IgD-negative memory B cell (primary cell): Measurements from ENCODE around the gene CXCL16. TPM values are rescaled to one million over a fixed set of nuclear protein-coding genes. Genes with fewer than 3 reads are reported as not detected.
A peak's percentile ranks its signal among the peaks of the same experiment; 100 is the strongest.

Experiments
- H3K27ac Mint-ChIP-seq, 3 donors: one replicate each; pipeline ENCODE4 v1.8.0; 2020 to 2022; ENCODE audit warnings: mild to moderate bottlenecking in 3 of 3, mixed read lengths in 3 of 3, moderate library complexity in 1 of 3
- H3K27me3 Mint-ChIP-seq: one replicate; pipeline ENCODE4 v1.8.0; 2021; ENCODE audit warnings: mixed read lengths
- H3K36me3 Mint-ChIP-seq: one replicate; pipeline ENCODE4 v1.8.0; 2020; ENCODE audit warnings: mild to moderate bottlenecking, mixed read lengths
- H3K4me1 Mint-ChIP-seq, 3 donors: one replicate each; pipeline ENCODE4 v1.8.0; 2020 to 2022; ENCODE audit warnings: mixed read lengths in 3 of 3, mild to moderate bottlenecking in 1 of 3
- H3K4me3 Mint-ChIP-seq, 4 donors: one replicate each; pipeline ENCODE4 v1.8.0; 2020 to 2022; ENCODE audit warnings: mild to moderate bottlenecking in 4 of 4, mixed read lengths in 4 of 4, moderate library complexity in 3 of 4
- H3K9me3 Mint-ChIP-seq, 3 donors: one replicate each; pipeline ENCODE4 v1.8.0; 2020 to 2021; ENCODE audit warnings: mixed read lengths in 3 of 3, mild to moderate bottlenecking in 1 of 3
- polyA plus RNA-seq: library from polyadenylated mRNA; unstranded; fragments of 300-500 nt; fragmentation: Illumina TruSeq; gene quantifications from one replicate; pipeline ENCODE4 v1.2.3, GENCODE V29; 2021

Gene CXCL16, protein sequence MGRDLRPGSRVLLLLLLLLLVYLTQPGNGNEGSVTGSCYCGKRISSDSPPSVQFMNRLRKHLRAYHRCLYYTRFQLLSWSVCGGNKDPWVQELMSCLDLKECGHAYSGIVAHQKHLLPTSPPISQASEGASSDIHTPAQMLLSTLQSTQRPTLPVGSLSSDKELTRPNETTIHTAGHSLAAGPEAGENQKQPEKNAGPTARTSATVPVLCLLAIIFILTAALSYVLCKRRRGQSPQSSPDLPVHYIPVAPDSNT
- 17.7 TPM for polyA plus RNA-seq

DNA sequence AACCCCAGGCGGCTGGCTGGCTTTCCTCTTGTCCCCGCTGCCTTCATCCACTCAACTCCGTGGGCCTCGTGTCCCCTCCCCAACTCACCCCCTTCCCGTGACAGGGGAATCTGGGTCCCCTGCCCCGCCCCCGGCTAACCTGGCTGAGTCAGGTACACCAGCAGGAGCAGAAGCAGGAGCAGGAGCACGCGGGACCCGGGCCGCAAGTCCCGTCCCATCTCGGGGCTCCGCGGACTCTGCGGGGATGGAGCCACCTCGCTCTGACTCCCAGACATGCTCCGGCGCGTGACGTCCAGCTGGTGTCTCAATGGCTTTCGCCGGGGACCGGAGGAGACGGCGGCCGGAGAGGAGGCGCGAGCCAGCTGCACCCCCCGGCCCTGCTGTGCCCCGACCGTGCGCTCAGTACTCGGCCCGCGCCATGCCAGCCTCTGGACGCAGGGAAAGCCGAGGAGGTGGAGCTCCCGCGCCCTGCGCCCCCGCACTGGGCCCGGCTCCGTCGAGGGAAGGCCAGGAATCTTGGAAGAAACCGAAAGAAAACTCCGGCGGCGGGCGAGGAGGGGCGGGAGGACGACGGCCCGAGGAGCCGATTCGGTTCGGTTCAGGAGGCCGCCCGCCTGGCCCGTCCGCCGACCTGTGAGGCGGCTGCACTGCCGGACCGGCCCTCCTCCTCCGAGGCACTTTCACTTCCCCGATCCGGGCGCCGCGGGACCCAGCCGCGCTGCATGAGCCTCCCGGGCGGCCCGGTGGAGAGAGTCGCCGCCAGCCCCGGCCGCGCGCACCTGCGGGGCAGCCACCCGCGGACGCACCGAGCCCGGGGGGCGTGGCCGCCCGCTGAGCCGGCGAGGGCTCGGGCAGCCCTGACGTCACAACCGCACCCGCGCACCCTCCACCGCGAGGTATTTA lies at the start of gene CXCL16, which contains the start of gene ZMYND15:
Gene CXCL16 (minus strand): TSS at position 807 of the 903 bp plus-strand sequence. CDS start 589 bp downstream, at position 218.
Gene ZMYND15 (plus strand): TSS at position 712 of the 903 bp plus-strand sequence. CDS start 716 bp downstream, outside the sequence.
- H3K4me1 Mint-ChIP-seq: peaks cover 7 to 25% (median 19%) of the 10 kb centered on the region in 3 donors
- H3K9me3 Mint-ChIP-seq: no peaks in the 10 kb centered on the region
- peak within 1 kb of the TSS; percentile 84 to 97 (median 96) for H3K27ac Mint-ChIP-seq
- peaks cover 6% of the 10 kb centered on the region for H3K27me3 Mint-ChIP-seq
- H3K4me3 Mint-ChIP-seq: peak within 1 kb of the TSS; percentile 86 to 97 (median 94)
- no peaks in the 10 kb centered on the region for H3K36me3 Mint-ChIP-seq

DNA sequence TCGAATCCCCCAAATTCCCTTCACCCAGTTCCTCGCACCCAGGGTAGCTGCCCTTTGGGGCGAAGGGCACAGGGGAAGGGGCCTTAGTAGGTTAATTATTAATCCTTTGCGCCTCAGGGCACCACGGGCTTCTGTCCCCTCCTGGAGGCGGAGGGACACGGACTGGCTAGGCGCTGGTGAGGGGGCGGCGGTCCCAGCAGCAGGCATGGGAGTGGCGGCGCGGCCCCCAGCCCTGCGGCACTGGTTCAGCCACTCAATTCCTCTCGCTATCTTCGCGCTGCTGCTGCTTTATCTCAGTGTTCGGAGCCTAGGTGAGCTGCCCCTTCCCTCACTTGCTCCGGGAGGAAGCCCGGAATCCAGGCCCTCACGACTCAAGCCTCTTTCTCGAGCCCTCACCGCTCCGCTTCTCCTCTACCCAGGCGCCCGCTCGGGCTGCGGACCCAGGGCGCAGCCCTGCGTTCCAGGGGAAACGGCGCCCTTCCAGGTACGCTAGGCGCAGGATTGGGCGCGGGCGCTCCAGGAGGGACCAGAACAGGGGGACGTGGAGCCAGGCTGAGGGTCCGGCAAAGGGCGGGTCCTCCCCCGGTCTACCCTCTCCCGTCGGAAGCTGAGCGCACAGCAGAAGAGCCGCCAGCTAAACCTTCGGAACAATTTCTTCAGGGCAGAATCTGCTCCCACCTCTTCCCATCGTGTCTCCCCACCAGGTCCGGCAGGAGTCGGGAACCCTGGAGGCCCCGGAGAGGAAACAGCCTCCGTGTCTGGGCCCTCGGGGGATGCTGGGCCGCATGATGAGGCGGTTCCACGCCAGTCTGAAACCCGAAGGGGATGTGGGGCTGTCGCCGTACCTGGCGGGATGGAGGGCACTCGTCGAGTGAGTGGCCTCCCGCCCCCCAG lies 49.3 kb upstream of the CXCL16 start, which contains the start of gene GLTPD2:
Gene GLTPD2 (plus strand): TSS at position 158 of the 894 bp plus-strand sequence. CDS start 48 bp downstream, at position 206.
- peaks cover 9 to 15% (median 15%) of the 10 kb centered on the region in 3 donors for H3K4me1 Mint-ChIP-seq
- peaks cover 37% of the 10 kb centered on the region for H3K27me3 Mint-ChIP-seq
- no peaks in the 10 kb centered on the region for H3K36me3 Mint-ChIP-seq
- H3K4me3 Mint-ChIP-seq: peak within 1 kb of the TSS; percentile 70 to 89 (median 80)
- peak within 1 kb of the TSS in 2 of 3 donors; percentile 67 to 85 for H3K27ac Mint-ChIP-seq
- no peaks in the 10 kb centered on the region for H3K9me3 Mint-ChIP-seq

DNA sequence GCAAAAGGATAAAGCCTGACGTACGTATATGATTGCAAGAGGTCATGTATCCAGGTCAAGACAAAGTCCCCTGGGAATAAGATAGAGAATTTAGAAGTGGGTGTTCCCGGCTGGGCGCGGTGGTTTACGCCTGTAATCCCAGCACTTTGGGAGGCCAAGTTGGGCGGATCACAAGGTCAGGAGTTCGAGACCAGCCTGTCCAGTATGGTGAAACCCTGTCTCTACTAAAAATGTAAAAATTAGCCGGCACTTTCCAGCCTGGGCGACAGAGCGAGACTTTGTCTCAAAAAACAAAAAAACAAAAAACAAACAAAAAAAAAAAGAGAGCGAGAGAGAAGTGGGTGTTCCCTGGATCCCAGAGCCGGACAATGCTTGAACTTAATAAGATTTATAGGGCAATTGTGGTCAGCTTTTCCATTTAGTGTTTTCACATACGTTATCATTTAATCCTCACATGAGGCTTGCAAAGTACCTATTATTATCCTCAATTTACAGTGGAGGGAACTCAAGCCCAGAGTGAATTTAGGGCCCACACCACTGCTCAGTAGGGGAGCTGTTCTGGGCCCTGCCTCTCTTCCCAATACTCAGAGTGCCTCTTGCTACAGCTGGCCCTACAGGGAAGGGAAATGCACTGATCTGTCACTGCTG lies 48.6 kb upstream of the CXCL16 start:
- Mint-ChIP-seq H3K36me3 (no peaks in the 10 kb centered on the region), H3K9me3 (no peaks in the 10 kb centered on the region), H3K27ac (peak overlapping the region in 1 of 3 donors; percentile 85), H3K4me1 (peaks cover 9 to 15% (median 15%) of the 10 kb centered on the region in 3 donors), H3K27me3 (peaks cover 40% of the 10 kb centered on the region), H3K4me3 (peak overlapping the region; percentile 33 to 89 (median 56))

DNA sequence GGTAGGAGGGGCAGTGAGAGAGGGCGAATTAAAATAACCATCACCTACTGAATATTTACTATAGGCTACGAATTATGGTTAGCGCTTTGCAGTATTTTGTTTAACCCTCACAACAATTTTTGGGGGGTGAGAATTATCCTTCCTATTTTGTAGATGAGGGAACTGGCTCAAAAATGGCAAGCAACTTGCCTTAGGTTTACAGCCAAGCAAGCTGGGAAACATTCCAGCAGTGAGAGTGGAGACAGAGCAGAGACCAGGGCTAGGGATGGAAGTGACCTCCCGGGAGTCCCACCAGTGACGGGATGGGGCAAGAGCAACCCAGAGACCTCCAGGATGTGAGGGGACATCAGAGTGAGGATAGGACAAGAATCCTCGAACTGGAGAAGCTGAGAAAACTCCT lies 46.8 kb upstream of the CXCL16 start:
- H3K27ac Mint-ChIP-seq: peak overlapping the region in 1 of 3 donors; percentile 62
- peak overlapping the region in 2 of 4 donors; percentile 7 to 65 for H3K4me3 Mint-ChIP-seq
- H3K4me1 Mint-ChIP-seq: peaks cover 9 to 15% (median 15%) of the 10 kb centered on the region in 3 donors
- H3K9me3 Mint-ChIP-seq: no peaks in the 10 kb centered on the region
- H3K27me3 Mint-ChIP-seq: peaks cover 45% of the 10 kb centered on the region
- no peaks in the 10 kb centered on the region for H3K36me3 Mint-ChIP-seq

DNA sequence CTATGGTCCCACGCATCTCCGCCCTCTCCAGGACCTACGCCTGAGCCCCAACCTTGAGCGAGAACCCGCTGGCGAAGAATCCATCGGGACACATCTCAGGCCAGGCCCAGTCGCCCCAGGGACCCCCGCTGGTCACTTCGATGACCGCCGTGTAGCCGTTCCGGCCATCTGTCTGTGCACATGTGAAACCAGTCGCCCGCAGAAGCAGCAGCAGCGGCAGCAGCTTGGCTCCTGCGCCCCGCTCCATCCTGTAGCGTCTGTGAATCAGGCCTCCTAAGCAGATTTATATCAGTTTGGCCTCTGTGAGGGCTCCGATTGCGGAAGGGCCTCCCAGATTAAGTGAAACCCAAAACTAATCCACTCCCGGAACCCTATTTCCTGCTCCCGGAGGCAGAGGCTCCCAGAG lies 46.4 kb upstream of the CXCL16 start, which contains the start of gene VMO1:
Gene VMO1 (minus strand): TSS at position 259 of the 406 bp plus-strand sequence. CDS start 12 bp downstream, at position 247.
- peak within 1 kb of the TSS in 2 of 4 donors; percentile 65 to 89 for H3K4me3 Mint-ChIP-seq
- H3K27ac Mint-ChIP-seq: peak within 1 kb of the TSS in 1 of 3 donors; percentile 85
- no peaks in the 10 kb centered on the region for H3K9me3 Mint-ChIP-seq
- H3K4me1 Mint-ChIP-seq: peaks cover 9 to 15% (median 15%) of the 10 kb centered on the region in 3 donors
- no peaks in the 10 kb centered on the region for H3K36me3 Mint-ChIP-seq
- H3K27me3 Mint-ChIP-seq: peaks cover 45% of the 10 kb centered on the region

DNA sequence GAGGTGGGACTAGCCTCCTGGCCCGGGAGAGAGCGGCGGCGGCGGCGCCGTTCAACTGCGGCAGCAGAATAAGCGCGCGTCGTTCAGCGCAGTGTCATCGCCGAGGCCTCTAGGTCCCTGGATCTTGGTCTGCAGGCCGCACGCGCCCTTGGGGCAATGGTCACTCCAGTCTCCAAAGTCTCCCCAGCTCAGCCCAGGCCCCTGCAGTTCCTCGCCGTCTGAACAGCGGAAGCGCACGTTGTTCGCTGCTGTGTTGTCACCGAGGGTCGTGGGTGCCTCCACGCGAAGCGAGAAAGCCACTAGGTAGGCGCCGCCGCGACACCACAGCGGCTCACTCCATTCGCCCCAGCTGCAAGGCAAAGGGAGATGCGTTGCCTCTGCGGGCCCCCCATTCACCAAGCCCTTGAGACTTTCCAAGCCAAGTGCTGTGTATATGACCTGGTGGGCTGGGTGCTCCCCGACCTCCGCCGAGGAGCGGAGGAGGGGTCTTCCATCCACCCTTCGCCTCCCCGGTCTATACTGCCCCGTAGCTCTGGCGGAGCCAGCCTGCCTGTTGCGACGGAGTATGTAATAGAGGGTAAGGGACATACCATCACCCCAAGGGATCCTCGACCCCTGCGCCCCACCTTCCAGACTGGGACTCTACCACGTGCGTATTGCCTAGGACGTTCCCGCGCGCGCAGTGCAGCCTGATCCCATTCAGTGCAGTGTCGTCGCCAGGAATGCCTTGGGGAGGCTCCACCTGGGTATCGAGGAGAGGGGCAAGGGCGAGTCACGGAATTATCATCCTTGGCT lies 45.8 kb upstream of the CXCL16 start:
- H3K27ac Mint-ChIP-seq: no peak overlapping the region
- no peaks in the 10 kb centered on the region for H3K36me3 Mint-ChIP-seq
- H3K4me3 Mint-ChIP-seq: peak overlapping the region in 2 of 4 donors; percentile 65

DNA sequence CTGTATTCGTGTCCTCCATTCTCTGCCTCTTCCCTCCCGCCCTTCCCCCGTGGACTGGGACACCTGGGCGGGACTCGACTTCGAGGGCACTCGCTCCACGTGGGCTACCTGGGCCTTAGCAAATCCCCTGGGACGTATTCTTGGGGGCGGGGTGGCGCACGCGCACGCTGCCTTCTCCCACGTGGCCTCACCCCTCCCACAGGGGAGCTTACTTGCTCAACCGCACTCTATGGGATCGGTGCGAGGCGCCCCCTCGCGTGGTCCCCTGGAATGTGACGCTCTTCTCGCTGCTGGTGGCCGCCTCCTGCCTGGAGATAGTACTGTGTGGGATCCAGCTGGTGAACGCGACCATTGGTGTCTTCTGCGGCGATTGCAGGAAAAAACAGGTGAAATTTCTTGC lies 42.9 kb upstream of the CXCL16 start:
- H3K36me3 Mint-ChIP-seq: no peaks in the 10 kb centered on the region
- no peak overlapping the region for H3K4me3 Mint-ChIP-seq
- H3K9me3 Mint-ChIP-seq: no peaks in the 10 kb centered on the region
- H3K27me3 Mint-ChIP-seq: peaks cover 47% of the 10 kb centered on the region
- H3K4me1 Mint-ChIP-seq: peaks cover 4 to 6% (median 5%) of the 10 kb centered on the region in 3 donors
- peak overlapping the region in 1 of 3 donors; percentile 59 for H3K27ac Mint-ChIP-seq

More for the DNA sequence above, 45.8 kb upstream of the CXCL16 start:
- peaks cover 48% of the 10 kb centered on the region for H3K27me3 Mint-ChIP-seq
- no peaks in the 10 kb centered on the region for H3K9me3 Mint-ChIP-seq
- peaks cover 6 to 13% (median 11%) of the 10 kb centered on the region in 3 donors for H3K4me1 Mint-ChIP-seq

DNA sequence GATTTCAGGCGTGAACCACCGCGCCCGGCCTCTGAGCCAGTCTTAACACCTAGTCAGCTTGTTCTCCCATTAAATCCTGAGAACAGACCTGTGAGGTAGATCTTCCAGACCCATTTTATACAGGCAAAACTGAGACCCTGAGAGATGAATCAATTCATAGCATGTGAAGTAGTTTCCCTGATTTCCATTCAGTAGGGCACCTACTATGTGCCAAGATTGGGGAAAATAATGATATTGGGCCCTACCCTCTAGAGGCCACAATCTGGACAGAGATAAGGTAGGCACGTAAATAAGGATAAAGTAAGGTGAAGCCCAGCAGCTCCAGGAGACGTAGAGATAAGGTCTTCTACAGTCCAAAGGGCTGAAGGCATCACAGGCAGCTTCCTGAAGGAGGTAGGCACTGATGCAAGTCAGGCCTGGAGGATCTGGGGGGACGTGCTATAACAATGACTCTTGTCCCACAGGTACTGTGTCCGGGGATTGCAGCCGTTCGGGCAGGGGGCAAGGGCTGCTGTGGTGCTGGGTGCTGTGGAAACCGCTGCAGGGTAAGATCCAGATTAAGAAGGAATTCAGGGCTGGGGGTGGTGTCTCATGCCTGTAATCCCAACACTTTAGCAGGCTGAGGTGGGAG lies 40.7 kb upstream of the CXCL16 start:
- Mint-ChIP-seq H3K4me3 (no peak overlapping the region), H3K27me3 (peaks cover 26% of the 10 kb centered on the region)

DNA sequence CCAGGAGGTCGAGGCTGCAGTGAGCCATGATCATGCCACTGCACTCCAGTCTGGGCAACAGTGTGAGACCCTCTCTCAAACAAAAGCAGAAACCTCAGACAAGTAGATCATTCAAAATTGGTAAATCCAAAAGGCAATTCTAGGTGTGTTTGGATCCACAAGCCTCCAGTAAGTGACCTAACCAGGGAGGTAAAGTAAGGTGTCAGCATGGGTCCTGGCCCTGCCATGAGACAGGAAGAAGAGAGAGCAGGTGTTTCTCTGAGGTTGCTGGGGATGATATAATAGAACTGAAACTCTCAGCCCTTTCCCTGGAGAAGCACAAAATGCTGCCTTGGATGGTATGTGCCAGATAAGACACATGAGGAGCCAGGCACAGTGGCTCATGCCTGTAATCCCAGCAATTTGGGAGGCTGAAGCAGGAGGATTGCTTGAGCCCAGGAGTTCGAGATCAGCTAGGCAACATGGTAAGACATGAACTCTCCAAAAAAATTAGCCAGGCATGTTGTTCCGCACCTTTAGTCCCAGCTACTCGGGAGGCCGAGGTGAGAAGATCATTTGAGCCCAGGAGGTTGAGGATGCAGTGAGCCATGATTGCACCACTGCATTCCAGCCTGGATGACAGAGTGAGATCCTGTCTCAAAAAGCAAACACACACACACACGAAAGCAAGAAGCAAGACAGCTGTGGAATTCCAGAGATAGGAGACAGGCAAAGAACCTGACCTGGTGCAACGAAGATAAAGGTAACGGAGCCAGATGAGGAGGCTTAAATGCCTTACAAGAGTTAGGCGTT lies 38.4 kb upstream of the CXCL16 start:
- Mint-ChIP-seq H3K4me3 (no peak overlapping the region), H3K9me3 (no peaks in the 10 kb centered on the region), H3K4me1 (peaks cover 0 to 7% (median 7%) of the 10 kb centered on the region in 3 donors), H3K27ac (no peak overlapping the region), H3K27me3 (peaks cover 19% of the 10 kb centered on the region), H3K36me3 (no peaks in the 10 kb centered on the region)

More for the DNA sequence above, 40.7 kb upstream of the CXCL16 start:
- H3K27ac Mint-ChIP-seq: no peak overlapping the region
- H3K36me3 Mint-ChIP-seq: no peaks in the 10 kb centered on the region
- peaks cover 0 to 1% (median 0%) of the 10 kb centered on the region in 3 donors for H3K4me1 Mint-ChIP-seq
- no peaks in the 10 kb centered on the region for H3K9me3 Mint-ChIP-seq

DNA sequence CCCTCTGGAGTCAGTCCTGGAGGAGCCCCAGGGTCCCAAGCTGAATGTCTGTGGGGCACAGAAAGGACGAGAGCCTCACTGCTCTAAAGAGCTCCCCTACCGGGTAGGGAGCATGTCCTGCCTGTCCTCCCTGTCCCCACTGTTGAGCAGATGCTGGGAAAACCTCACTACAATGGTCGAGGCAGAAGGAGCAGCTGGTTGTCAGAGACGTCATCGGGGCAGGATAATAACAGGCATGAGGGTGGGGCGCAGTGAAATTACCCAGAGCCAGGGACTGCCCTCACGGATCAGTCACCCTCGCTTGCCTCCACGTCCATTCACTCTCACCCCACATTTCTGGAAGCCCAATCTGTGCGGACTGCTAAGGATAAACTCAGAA lies 32.5 kb upstream of the CXCL16 start:
- peaks cover 4% of the 10 kb centered on the region for H3K27me3 Mint-ChIP-seq
- H3K9me3 Mint-ChIP-seq: no peaks in the 10 kb centered on the region
- no peaks in the 10 kb centered on the region for H3K36me3 Mint-ChIP-seq
- H3K4me3 Mint-ChIP-seq: no peak overlapping the region
- H3K27ac Mint-ChIP-seq: peak overlapping the region in 1 of 3 donors; percentile 50
- peaks cover 0 to 9% (median 7%) of the 10 kb centered on the region in 3 donors for H3K4me1 Mint-ChIP-seq

DNA sequence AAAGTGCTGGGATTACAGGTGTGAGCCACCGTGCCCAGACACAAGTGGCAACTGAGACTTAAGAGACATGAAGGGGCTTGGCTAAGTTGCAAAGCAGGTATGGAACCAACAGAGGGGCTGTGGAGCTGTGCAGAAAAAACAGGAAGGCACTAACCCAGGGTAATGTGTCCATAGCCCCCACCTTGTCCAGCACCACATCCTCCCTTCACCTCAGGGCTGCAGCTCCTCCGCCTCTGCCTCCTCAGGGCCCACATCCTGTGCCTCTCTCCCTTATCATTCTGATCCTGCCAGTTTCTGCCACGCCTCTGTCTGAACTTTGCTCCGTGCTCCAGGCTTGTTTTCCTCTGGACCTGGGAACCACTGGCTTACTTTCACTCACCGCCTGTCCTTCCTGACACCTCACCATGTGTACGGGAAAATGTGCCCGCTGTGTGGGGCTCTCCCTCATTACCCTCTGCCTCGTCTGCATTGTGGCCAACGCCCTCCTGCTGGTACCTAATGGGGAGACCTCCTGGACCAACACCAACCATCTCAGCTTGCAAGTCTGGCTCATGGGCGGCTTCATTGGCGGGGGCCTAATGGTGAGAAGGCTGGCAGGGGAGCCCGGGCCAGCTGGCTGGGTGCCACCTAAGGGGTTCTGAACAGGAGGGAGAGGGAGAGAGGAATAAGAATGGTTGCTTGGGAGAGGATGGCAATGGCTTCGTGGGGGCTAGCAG lies 31.9 kb upstream of the CXCL16 start, which contains the start of gene TM4SF5:
Gene TM4SF5 (plus strand): TSS at position 368 of the 716 bp plus-strand sequence. CDS start 37 bp downstream, at position 405.
- no peaks in the 10 kb centered on the region for H3K9me3 Mint-ChIP-seq
- peak within 1 kb of the TSS in 1 of 3 donors; percentile 50 for H3K27ac Mint-ChIP-seq
- no peaks in the 10 kb centered on the region for H3K36me3 Mint-ChIP-seq
- peaks cover 4% of the 10 kb centered on the region for H3K27me3 Mint-ChIP-seq
- H3K4me3 Mint-ChIP-seq: no peak within 1 kb of the TSS
- peaks cover 0 to 9% (median 7%) of the 10 kb centered on the region in 3 donors for H3K4me1 Mint-ChIP-seq
